ENCODE data around the gene MT1F.

- TF ChIP-seq CTCF (IDR thresholded peaks at IDR 0.05; ENCODE audit: insufficient read depth, low read depth, low read length), result no peak
- TF ChIP-seq EZH2 (IDR thresholded peaks at IDR 0.05; ENCODE audit: insufficient read depth, low read length), result no peak
Measured at GRCh38 chr16:56608043-56608875, 49.5 kb upstream of the MT1F start, which contains the start of gene MT2A.

Data from astrocyte (in vitro differentiated cells and primary cell).